Measurements from ENCODE around the gene TMEM217.
A peak's percentile ranks its signal among the peaks of the same experiment; 100 is the strongest.
"Not testable (repeated sequence)": the region's sequence is repeated elsewhere in the genome, so short reads cannot be mapped to it uniquely, and the experiment has no call there.

TMEM217 gene

GRCh38 chr6:37303091-37303660 is 45.2 kb upstream of the TMEM217 start:
- no peaks in the 10 kb centered on the region for H3K9me3 Mint-ChIP-seq
- H3K36me3 Mint-ChIP-seq (ENCODE audit: low read depth) = peaks cover 59% of the 10 kb centered on the region
- H3K4me3 Mint-ChIP-seq = no peak overlapping the region
- TF ChIP-seq CTCF (IDR thresholded peaks at IDR 0.05; ENCODE audit: unreplicated experiment in 3 of 3) = no peak
- H3K27ac Mint-ChIP-seq = peak overlapping the region in 2 of 3 experiments; percentile 15 to 62
- H3K4me1 Mint-ChIP-seq = peaks cover 30% of the 10 kb centered on the region
- H3K27me3 Mint-ChIP-seq (ENCODE audit: low read depth) = no peaks in the 10 kb centered on the region

- Mint-ChIP-seq H3K36me3 (ENCODE audit: low read depth) (peaks cover 67% of the 10 kb centered on the region), H3K4me1 (peaks cover 24% of the 10 kb centered on the region), H3K27me3 (ENCODE audit: low read depth) (no peaks in the 10 kb centered on the region), H3K4me3 (no peak overlapping the region), H3K27ac (no peak overlapping the region), H3K9me3 (no peaks in the 10 kb centered on the region)
- no peak for TF ChIP-seq CTCF (IDR thresholded peaks at IDR 0.05; ENCODE audit: unreplicated experiment in 3 of 3)
These were observed 44.2 kb upstream of the TMEM217 start for GRCh38 chr6:37302086-37302686.

- Mint-ChIP-seq H3K27ac (no peak overlapping the region), H3K9me3 (peaks cover 5% of the 10 kb centered on the region), H3K4me3 (no peak overlapping the region), H3K27me3 (ENCODE audit: low read depth) (no peaks in the 10 kb centered on the region), H3K4me1 (peaks cover 13% of the 10 kb centered on the region), H3K36me3 (ENCODE audit: low read depth) (peaks cover 80% of the 10 kb centered on the region)
- no peak for TF ChIP-seq CTCF (IDR thresholded peaks at IDR 0.05; ENCODE audit: unreplicated experiment in 3 of 3)
These were observed 42.0 kb upstream of the TMEM217 start for GRCh38 chr6:37299990-37300389.

GRCh38 chr6:37298958-37299357 is 41.0 kb upstream of the TMEM217 start:
- H3K27me3 Mint-ChIP-seq (ENCODE audit: low read depth) = no peaks in the 10 kb centered on the region

GRCh38 chr6:37297637-37298036 is 39.7 kb upstream of the TMEM217 start:
- peaks cover 76% of the 10 kb centered on the region for H3K36me3 Mint-ChIP-seq (ENCODE audit: low read depth)
- not testable (repeated sequence) for H3K4me1 Mint-ChIP-seq; H3K27ac Mint-ChIP-seq; H3K9me3 Mint-ChIP-seq; H3K27me3 Mint-ChIP-seq (ENCODE audit: low read depth); H3K4me3 Mint-ChIP-seq

More at GRCh38 chr6:37298958-37299357, 41.0 kb upstream of the TMEM217 start:
- no peak overlapping the region for H3K4me3 Mint-ChIP-seq
- TF ChIP-seq CTCF (IDR thresholded peaks at IDR 0.05; ENCODE audit: unreplicated experiment in 3 of 3) = no peak
- H3K9me3 Mint-ChIP-seq = peaks cover 5% of the 10 kb centered on the region
- H3K27ac Mint-ChIP-seq = no peak overlapping the region
- H3K36me3 Mint-ChIP-seq (ENCODE audit: low read depth) = peaks cover 79% of the 10 kb centered on the region
- H3K4me1 Mint-ChIP-seq = peaks cover 10% of the 10 kb centered on the region

GRCh38 chr6:37293426-37293825 is 35.5 kb upstream of the TMEM217 start:
- no peaks in the 10 kb centered on the region for H3K27me3 Mint-ChIP-seq (ENCODE audit: low read depth)
- no peak overlapping the region for H3K4me3 Mint-ChIP-seq
- H3K4me1 Mint-ChIP-seq = peaks cover 8% of the 10 kb centered on the region
- peak overlapping the region; percentile 88 to 90 (median 89) for H3K27ac Mint-ChIP-seq
- TF ChIP-seq CTCF (IDR thresholded peaks at IDR 0.05; ENCODE audit: unreplicated experiment in 3 of 3) = no peak
- H3K36me3 Mint-ChIP-seq (ENCODE audit: low read depth) = peaks cover 78% of the 10 kb centered on the region
- peaks cover 8% of the 10 kb centered on the region for H3K9me3 Mint-ChIP-seq
